AG10803 (cell line): Measurements from ENCODE around the gene DIP2C.
"Not testable (repeated sequence)": the region's sequence is repeated elsewhere in the genome, so short reads cannot be mapped to it uniquely, and the experiment has no call there.

ENCODE experiments used
- DNase-seq: peaks from one replicate; pipeline ENCODE4 v3.0.0; 2010; ENCODE audit warnings: low read depth
- H3K4me3 ChIP-seq: 2 replicates; pipeline ENCODE4 v1.5.1; 2011; ENCODE audit warnings: mild to moderate bottlenecking, low read length, control low read depth
- CTCF ChIP-seq: conservative IDR thresholded peaks from 2 replicates; pipeline ENCODE4 v1.5.1; 2011; ENCODE audit warnings: mild to moderate bottlenecking, low read length, control low read depth, inconsistent platforms

Gene DIP2C

GRCh38 chr10:451021-451471, 238.4 kb downstream of the DIP2C start:
- DNase-seq, result no peak
- no peak for TF ChIP-seq CTCF
- no peak overlapping the region for H3K4me3 ChIP-seq

- H3K4me3 ChIP-seq, result no peak overlapping the region
- DNase-seq, result no peak
- no peak for TF ChIP-seq CTCF
Measured at GRCh38 chr10:450463-450862, 239.0 kb downstream of the DIP2C start.

- DNase-seq, result peak; percentile 11
- not testable (repeated sequence) for H3K4me3 ChIP-seq
Measured at GRCh38 chr10:449331-449730, 240.1 kb downstream of the DIP2C start.

GRCh38 chr10:443459-443858, 246.0 kb downstream of the DIP2C start:
- DNase-seq, result no peak
- no peak for TF ChIP-seq CTCF
- H3K4me3 ChIP-seq, result no peak overlapping the region

- no peak overlapping the region for H3K4me3 ChIP-seq
- no peak for TF ChIP-seq CTCF
- DNase-seq, result no peak
Measured at GRCh38 chr10:442209-442608, 247.3 kb downstream of the DIP2C start.

GRCh38 chr10:441659-442058, 247.8 kb downstream of the DIP2C start:
- H3K4me3 ChIP-seq, result no peak overlapping the region
- DNase-seq, result no peak
- TF ChIP-seq CTCF, result no peak

GRCh38 chr10:440127-440526, 249.3 kb downstream of the DIP2C start:
- H3K4me3 ChIP-seq, result no peak overlapping the region
- TF ChIP-seq CTCF, result no peak
- DNase-seq, result no peak
